Smooth muscle cell (in vitro differentiated cells): ENCODE measurements around the gene SSR3. TPM values are rescaled to one million over a fixed set of nuclear protein-coding genes. Genes with fewer than 3 reads are reported as not detected.

Experiments
- DNase-seq: peaks from one replicate; lab custom pipeline; 2025; ENCODE audit not compliant: unreplicated experiment; lab: John Stamatoyannopoulos, UW
- H2AFZ ChIP-seq: fragments of 200-600 bp; sonication (generic); 2 replicates; pipeline ENCODE4 v1.6.0; 2016; ENCODE audit warnings: antibody characterized with exemption, low read depth, mild to moderate bottlenecking
- H3F3A ChIP-seq: fragments of 200-600 bp; sonication (generic); 2 replicates; pipeline ENCODE4 v1.6.0; 2017; ENCODE audit warnings: antibody characterized with exemption, low read depth
- H3K27ac ChIP-seq: fragments of 200-600 bp; sonication (generic); 2 replicates; pipeline ENCODE4 v1.5.1; 2016; ENCODE audit warnings: low read depth, mild to moderate bottlenecking
- H3K27me3 ChIP-seq: fragments of 200-600 bp; sonication (generic); 2 replicates; pipeline ENCODE4 v1.6.1; 2016; ENCODE audit warnings: low read depth, mild to moderate bottlenecking
- H3K36me3 ChIP-seq: fragments of 200-600 bp; sonication (generic); 2 replicates; pipeline ENCODE4 v1.5.1; 2016; ENCODE audit warnings: low read depth
- H3K4me1 ChIP-seq: fragments of 200-600 bp; sonication (generic); 2 replicates; pipeline ENCODE4 v1.5.1; 2016; ENCODE audit warnings: low read depth
- H3K4me2 ChIP-seq: fragments of 200-600 bp; sonication (generic); 2 replicates; pipeline ENCODE4 v1.6.0; 2016; ENCODE audit warnings: mild to moderate bottlenecking
- H3K4me3 ChIP-seq: fragments of 200-600 bp; sonication (generic); 2 replicates; pipeline ENCODE4 v1.5.1; 2016; ENCODE audit warnings: mild to moderate bottlenecking
- H3K79me2 ChIP-seq: fragments of 200-600 bp; sonication (generic); 2 replicates; pipeline ENCODE4 v1.6.0; 2016; ENCODE audit warnings: low read depth, mild to moderate bottlenecking
- H3K9ac ChIP-seq: fragments of 200-600 bp; sonication (generic); 2 replicates; pipeline ENCODE4 v1.6.0; 2016; ENCODE audit warnings: low read depth
- H3K9me3 ChIP-seq: fragments of 200-600 bp; sonication (generic); replicated peaks from 2 replicates; pipeline ENCODE4 v1.5.1; 2016; ENCODE audit warnings: low read depth
- H4K20me1 ChIP-seq: fragments of 200-600 bp; sonication (generic); 2 replicates; pipeline ENCODE4 v1.6.0; 2016; ENCODE audit warnings: low read depth
- CTCF ChIP-seq: fragments of 200-600 bp; sonication (generic); IDR thresholded peaks from 2 replicates; pipeline ENCODE4 v1.5.1; 2017; ENCODE audit warnings: borderline replicate concordance, mild to moderate bottlenecking, antibody characterized with exemption; ENCODE audit not compliant: insufficient read depth, poor library complexity, severe bottlenecking
- WGBS: methylation state at CpG from one replicate; pipeline ENCODE4 v1.1.7; 2016; ENCODE audit warnings: low lambda C conversion rate; 5-methylcytosine and 5-hydroxymethylcytosine counted together
- polyA plus RNA-seq: library from polyadenylated mRNA; unstranded; fragments of >200 nt; fragmentation: Nextera tagmentation; extraction: Ambion mirVana; gene quantifications from 2 replicates; pipeline ENCODE4 v1.2.1, GENCODE V29; 2016
- total RNA-seq: library from RNA; depleted of rRNA; stranded (reverse); fragments of >200 nt; gene quantifications from 2 replicates; pipeline ENCODE4 v1.2.3, GENCODE V29; 2014

SSR3 gene
- total and polyA plus RNA-seq, 2 experiments from 2014 or later, result 325 to 370 TPM

GRCh38 chr3:156582532-156583183, 27.7 kb upstream of the SSR3 start:
- Histone ChIP-seq H3K79me2 (no peaks in the 10 kb centered on the region), H3K9ac (no peak overlapping the region), H3K27ac (no peak overlapping the region), H3K4me2 (no peak overlapping the region), H3K9me3 (no peaks in the 10 kb centered on the region), H4K20me1 (no peaks in the 10 kb centered on the region), H3K27me3 (no peaks in the 10 kb centered on the region), H3K4me3 (no peak overlapping the region), H3K36me3 (no peaks in the 10 kb centered on the region), H2AFZ (no peak overlapping the region), H3F3A (no peaks in the 10 kb centered on the region), H3K4me1 (no peaks in the 10 kb centered on the region)
- WGBS, result 89% methylated on average over 4 of the region's 4 CpGs
- no peak for TF ChIP-seq CTCF
- no peak for DNase-seq

- no peaks in the 10 kb centered on the region for H3K79me2 ChIP-seq
- no peaks in the 10 kb centered on the region for H3K9me3 ChIP-seq
- no peaks in the 10 kb centered on the region for H3F3A ChIP-seq
- no peak overlapping the region for H3K9ac ChIP-seq
- no peak for DNase-seq
- H3K27ac ChIP-seq, result no peak overlapping the region
- no peaks in the 10 kb centered on the region for H3K27me3 ChIP-seq
- no peak overlapping the region for H2AFZ ChIP-seq
- no peak overlapping the region for H3K4me2 ChIP-seq
- TF ChIP-seq CTCF, result no peak
- H3K4me3 ChIP-seq, result no peak overlapping the region
- no peaks in the 10 kb centered on the region for H3K4me1 ChIP-seq
- no peaks in the 10 kb centered on the region for H3K36me3 ChIP-seq
- H4K20me1 ChIP-seq, result no peaks in the 10 kb centered on the region
Observed at GRCh38 chr3:156581954-156582353, 27.0 kb upstream of the SSR3 start.

GRCh38 chr3:156581033-156581432, 26.1 kb upstream of the SSR3 start:
- no peaks in the 10 kb centered on the region for H4K20me1 ChIP-seq
- H3K27ac ChIP-seq, result no peak overlapping the region
- H3K4me3 ChIP-seq, result no peak overlapping the region
- no peaks in the 10 kb centered on the region for H3K27me3 ChIP-seq
- no peaks in the 10 kb centered on the region for H3K4me1 ChIP-seq
- H3F3A ChIP-seq, result no peaks in the 10 kb centered on the region
- WGBS, result 88% methylated on average over 4 of the region's 4 CpGs
- no peak overlapping the region for H3K9ac ChIP-seq
- H3K79me2 ChIP-seq, result no peaks in the 10 kb centered on the region
- no peaks in the 10 kb centered on the region for H3K36me3 ChIP-seq
- no peaks in the 10 kb centered on the region for H3K9me3 ChIP-seq
- no peak overlapping the region for H3K4me2 ChIP-seq
- no peak overlapping the region for H2AFZ ChIP-seq
- DNase-seq, result no peak
- TF ChIP-seq CTCF, result no peak

- no peak overlapping the region for H3K4me3 ChIP-seq
- WGBS, result 72% methylated on average over 2 of the region's 2 CpGs
- H3K36me3 ChIP-seq, result no peaks in the 10 kb centered on the region
- H3K4me2 ChIP-seq, result no peak overlapping the region
- no peaks in the 10 kb centered on the region for H3F3A ChIP-seq
- no peaks in the 10 kb centered on the region for H4K20me1 ChIP-seq
- no peak overlapping the region for H3K9ac ChIP-seq
- no peak overlapping the region for H2AFZ ChIP-seq
- no peaks in the 10 kb centered on the region for H3K79me2 ChIP-seq
- no peak overlapping the region for H3K27ac ChIP-seq
- DNase-seq, result no peak
- no peak for TF ChIP-seq CTCF
- no peaks in the 10 kb centered on the region for H3K27me3 ChIP-seq
- H3K4me1 ChIP-seq, result no peaks in the 10 kb centered on the region
- no peaks in the 10 kb centered on the region for H3K9me3 ChIP-seq
Observed at GRCh38 chr3:156579427-156579851, 24.5 kb upstream of the SSR3 start.
